Inflammatory macrophage treated with lipopolysaccharide for 4 hours (primary cell): Measurements from ENCODE around the gene HOXB1.
"Not testable (repeated sequence)": the region's sequence is repeated elsewhere in the genome, so short reads cannot be mapped to it uniquely, and the experiment has no call there.

Experiments used
- DNase-seq: peaks from one replicate; pipeline ENCODE4 v3.0.0-alpha.2; 2020

Gene HOXB1

DNA sequence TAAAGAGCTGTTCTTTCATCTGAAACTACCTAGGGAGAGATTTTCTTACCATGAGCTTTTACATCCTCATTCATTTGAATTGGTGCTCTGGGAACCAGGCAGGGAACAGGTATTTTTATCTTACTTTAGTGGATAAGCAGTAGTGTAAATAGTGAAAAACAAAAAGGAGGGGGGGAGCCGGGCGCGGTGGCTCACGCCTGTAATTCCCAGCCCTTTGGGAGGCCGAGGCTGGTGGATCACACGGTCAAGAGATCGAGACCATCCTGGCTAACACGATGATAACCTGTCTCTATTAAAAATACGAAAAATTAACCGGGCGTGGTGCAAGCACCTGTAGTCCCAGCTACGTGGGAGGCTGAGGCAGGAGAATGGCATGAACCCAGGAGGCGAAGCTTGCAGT lies 41.0 kb downstream of the HOXB1 start:
- no peak for DNase-seq

DNA sequence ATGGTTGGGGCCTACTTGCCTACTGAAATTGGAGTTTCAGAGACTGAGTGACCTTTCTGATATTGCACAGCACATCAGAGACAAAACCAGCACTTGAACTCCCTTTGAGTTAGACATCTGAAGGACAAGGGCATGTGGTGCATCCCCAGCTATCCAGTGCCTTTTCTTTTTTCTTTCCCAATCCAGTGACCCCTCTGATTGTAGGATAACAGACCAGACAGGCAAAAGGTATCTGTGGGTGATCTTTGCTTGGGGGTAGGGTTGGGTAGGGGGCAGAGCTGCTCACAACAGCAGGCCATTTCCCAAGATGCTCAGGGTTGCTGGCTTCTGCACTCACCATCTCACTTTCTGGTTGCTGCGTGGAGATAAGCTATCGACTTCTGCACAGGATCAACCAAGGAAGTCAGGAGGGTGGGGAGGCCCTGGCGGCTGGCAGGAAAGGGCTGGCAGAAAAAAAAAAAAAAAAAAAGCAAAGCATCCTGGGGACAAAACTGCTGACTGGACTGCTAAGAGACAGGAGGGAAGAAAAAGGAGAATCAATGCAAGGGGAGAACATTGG lies 42.2 kb downstream of the HOXB1 start:
- DNase-seq: no peak

- no peak for DNase-seq
These were observed 43.6 kb downstream of the HOXB1 start for GRCh38 chr17:48487221-48487620.

GRCh38 chr17:48486557-48486956 lies 44.3 kb downstream of the HOXB1 start:
- DNase-seq: no peak

DNA sequence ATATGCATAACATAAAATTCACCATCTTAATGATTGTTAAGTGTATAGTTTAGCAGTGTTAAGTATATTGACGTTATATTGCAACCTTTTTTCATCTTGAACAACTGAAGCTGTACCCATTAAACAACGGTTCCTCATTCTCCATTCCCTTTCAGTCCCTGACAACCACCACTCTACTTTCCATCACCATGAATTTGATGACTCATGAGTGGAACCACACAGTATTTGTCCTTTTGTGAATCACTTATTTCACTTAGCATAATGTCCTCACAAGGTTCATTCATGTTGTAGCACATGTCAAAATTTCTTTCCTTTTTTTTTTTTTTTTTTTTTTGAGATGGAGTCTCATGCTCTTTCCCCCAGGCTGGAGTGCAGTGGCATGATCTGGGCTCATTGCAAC lies 46.0 kb downstream of the HOXB1 start:
- DNase-seq: peak; percentile 74

GRCh38 chr17:48484256-48484655 lies 46.6 kb downstream of the HOXB1 start:
- no peak for DNase-seq

- DNase-seq: peak; percentile 7
These were observed 47.2 kb downstream of the HOXB1 start for GRCh38 chr17:48483471-48484131.

- DNase-seq: no peak
These were observed 47.8 kb downstream of the HOXB1 start for GRCh38 chr17:48483004-48483403.

DNA sequence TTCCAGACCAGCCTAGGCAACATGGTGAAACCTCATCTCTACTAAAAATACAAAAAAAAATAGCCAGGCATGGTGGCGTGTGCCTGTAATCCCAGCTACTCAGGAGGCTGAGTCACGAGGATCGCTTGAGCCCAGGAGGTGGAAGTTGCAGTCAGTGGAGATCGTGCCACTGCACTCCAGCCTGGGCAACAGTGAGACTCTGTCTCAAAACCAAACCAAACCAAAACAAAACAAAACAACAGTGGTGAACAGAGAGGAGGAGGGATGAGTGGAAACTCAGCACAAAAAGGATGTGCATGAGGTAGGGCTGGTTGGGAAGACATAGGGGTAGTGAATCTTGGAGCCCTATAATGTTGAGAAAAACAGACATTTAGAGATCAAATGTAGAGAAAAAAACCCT lies 48.5 kb downstream of the HOXB1 start:
- DNase-seq: not testable (repeated sequence)

GRCh38 chr17:48479014-48479402 lies 51.8 kb downstream of the HOXB1 start:
- no peak for DNase-seq
